Vagina (tissue), 2 donors: ENCODE results near the gene CYREN. TPM values are rescaled to one million over a fixed set of nuclear protein-coding genes. Genes with fewer than 3 reads are reported as not detected.
"Not testable (repeated sequence)": the region's sequence is repeated elsewhere in the genome, so short reads cannot be mapped to it uniquely, and the experiment has no call there.

Experiments
- DNase-seq, 2 donors: peaks; one replicate each; pipeline ENCODE4 v3.0.0-alpha.2; 2017; ENCODE audit errors: extremely low spot score in 2 of 2
- H3K27ac ChIP-seq: fragments of 200-600 bp; sonication (generic); one replicate; pipeline ENCODE4 v1.5.1; 2019
- H3K27me3 ChIP-seq: fragments of 200-600 bp; sonication (generic); one replicate; pipeline ENCODE4 v1.5.1; 2019
- H3K36me3 ChIP-seq, 2 donors: fragments of 200-600 bp; sonication (generic); one replicate each; pipeline ENCODE4 v1.5.1; 2017 to 2019
- H3K4me1 ChIP-seq: fragments of 200-600 bp; sonication (generic); one replicate; pipeline ENCODE4 v1.5.1; 2019
- H3K4me3 ChIP-seq, 2 donors: fragments of 200-600 bp; sonication (generic); 1 replicate in 1 of 2; 2 replicates in 1 of 2; pipeline ENCODE4 v1.5.1; 2016 to 2019
- H3K9me3 ChIP-seq: fragments of 200-600 bp; sonication (generic); one replicate; pipeline ENCODE4 v1.5.1; 2019
- POLR2A ChIP-seq, 2 donors: fragments of 450-650 bp; IDR thresholded peaks; one replicate each; pipeline ENCODE4 v1.6.1; 2017; ENCODE audit warnings: antibody characterized with exemption in 2 of 2, mild to moderate bottlenecking in 2 of 2, moderate library complexity in 2 of 2
- POLR2AphosphoS5 ChIP-seq, 2 donors: sonication (generic); formaldehyde crosslinking; IDR thresholded peaks; one replicate each; pipeline ENCODE4 v1.9.0; 2017; ENCODE audit warnings: antibody characterized with exemption in 2 of 2, mild to moderate bottlenecking in 2 of 2, low read depth in 1 of 2; ENCODE audit not compliant: insufficient read depth in 1 of 2
- intact Hi-C: fragments of 100-400 bp; cut with DNase I; formaldehyde crosslinking; loops from one replicate; pipeline ENCODE4 v1.15.1; 2023
- microRNA-seq: library from miRNA; unstranded; fragments of <30 nt; microRNA quantifications from one replicate; pipeline ENCODE4, GENCODE V29; 2017; ENCODE audit warnings: borderline number of aligned reads, borderline replicate concordance
- small RNA-seq: library from RNA; depleted of rRNA; stranded (forward); fragments of <200 nt; gene quantifications from one replicate; pipeline ENCODE3, GENCODE V24; 2016
- total RNA-seq: library from RNA; depleted of rRNA; stranded (reverse); fragments of >200 nt; gene quantifications from one replicate; pipeline ENCODE4 v1.2.3, GENCODE V29; 2016
- TF ChIP-seq, protein P1 (sequence below), 3 experiments: fragments of 450-650 bp in 2 of 3; fragments of 200-600 bp in 1 of 3; sonication (generic) in 1 of 3; IDR thresholded peaks; one replicate each; pipeline ENCODE4 v1.5.1; 2017 to 2019; ENCODE audit warnings: antibody characterized with exemption in 3 of 3, mild to moderate bottlenecking in 2 of 3, moderate library complexity in 2 of 3

CYREN gene
- total RNA-seq, 1 donor from 2014 or later, result 33.4 TPM

DNA sequence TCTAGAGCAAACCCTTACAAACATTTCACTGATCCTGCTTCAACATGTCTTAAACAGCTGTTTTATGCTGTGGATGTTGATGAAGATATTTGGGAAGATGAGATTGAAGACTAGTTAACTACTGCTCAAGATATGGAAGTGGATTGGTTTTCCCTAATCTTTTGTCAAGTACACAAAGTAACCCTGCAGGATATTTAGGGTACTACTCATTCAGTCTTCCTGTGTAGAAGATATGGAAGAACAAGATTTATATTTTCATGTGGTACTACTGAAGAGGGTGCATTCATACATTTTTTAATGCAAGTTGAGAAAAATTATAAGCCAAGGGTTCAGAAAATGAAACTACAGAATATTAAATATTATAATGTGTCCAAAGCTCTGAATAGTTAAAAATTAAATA, 40.9 kb downstream of the CYREN start:
- Histone ChIP-seq H3K27ac (no peak overlapping the region), H3K4me1 (no peaks in the 10 kb centered on the region), H3K36me3 (no peaks in the 10 kb centered on the region), H3K27me3 (no peaks in the 10 kb centered on the region), H3K9me3 (peaks cover 5% of the 10 kb centered on the region), H3K4me3 (no peak overlapping the region)
- TF ChIP-seq, protein P1, sequence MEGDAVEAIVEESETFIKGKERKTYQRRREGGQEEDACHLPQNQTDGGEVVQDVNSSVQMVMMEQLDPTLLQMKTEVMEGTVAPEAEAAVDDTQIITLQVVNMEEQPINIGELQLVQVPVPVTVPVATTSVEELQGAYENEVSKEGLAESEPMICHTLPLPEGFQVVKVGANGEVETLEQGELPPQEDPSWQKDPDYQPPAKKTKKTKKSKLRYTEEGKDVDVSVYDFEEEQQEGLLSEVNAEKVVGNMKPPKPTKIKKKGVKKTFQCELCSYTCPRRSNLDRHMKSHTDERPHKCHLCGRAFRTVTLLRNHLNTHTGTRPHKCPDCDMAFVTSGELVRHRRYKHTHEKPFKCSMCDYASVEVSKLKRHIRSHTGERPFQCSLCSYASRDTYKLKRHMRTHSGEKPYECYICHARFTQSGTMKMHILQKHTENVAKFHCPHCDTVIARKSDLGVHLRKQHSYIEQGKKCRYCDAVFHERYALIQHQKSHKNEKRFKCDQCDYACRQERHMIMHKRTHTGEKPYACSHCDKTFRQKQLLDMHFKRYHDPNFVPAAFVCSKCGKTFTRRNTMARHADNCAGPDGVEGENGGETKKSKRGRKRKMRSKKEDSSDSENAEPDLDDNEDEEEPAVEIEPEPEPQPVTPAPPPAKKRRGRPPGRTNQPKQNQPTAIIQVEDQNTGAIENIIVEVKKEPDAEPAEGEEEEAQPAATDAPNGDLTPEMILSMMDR (IDR thresholded peaks at IDR 0.05), result no peak
- TF ChIP-seq POLR2AphosphoS5 (IDR thresholded peaks at IDR 0.05; ENCODE audit: insufficient read depth in 1 of 2, low read depth in 1 of 2), result no peak
- no peak for TF ChIP-seq POLR2A (IDR thresholded peaks at IDR 0.05)
- intact Hi-C loops, result no loop called here
- DNase-seq, result no peak

DNA sequence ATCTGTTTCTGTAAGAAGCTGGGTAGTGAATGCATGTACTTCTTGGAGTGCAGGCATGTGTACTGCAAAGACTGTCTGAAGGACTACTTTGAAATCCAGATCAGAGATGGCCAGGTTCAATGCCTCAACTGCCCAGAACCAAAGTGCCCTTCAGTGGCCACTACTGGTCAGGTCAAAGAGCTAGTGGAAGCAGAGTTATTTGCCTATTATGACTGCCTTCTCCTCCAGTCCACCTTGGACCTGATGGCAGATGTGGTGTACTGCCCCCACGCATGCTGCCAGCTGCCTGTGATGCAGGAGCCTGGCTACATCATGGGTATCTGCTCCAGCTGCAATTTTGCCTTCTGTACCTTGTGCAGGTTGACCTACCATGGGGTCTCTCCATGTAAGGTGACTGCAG, 41.6 kb downstream of the CYREN start:
- DNase-seq, result no peak
- Histone ChIP-seq H3K4me3 (no peak overlapping the region), H3K9me3 (peaks cover 5% of the 10 kb centered on the region), H3K27ac (no peak overlapping the region), H3K36me3 (no peaks in the 10 kb centered on the region), H3K4me1 (no peaks in the 10 kb centered on the region), H3K27me3 (no peaks in the 10 kb centered on the region)
- TF ChIP-seq POLR2AphosphoS5 (IDR thresholded peaks at IDR 0.05; ENCODE audit: insufficient read depth in 1 of 2, low read depth in 1 of 2) (no peak), POLR2A (IDR thresholded peaks at IDR 0.05) (no peak)
- TF ChIP-seq, protein P1 (IDR thresholded peaks at IDR 0.05), result no peak
- intact Hi-C loops, result no loop called here

DNA sequence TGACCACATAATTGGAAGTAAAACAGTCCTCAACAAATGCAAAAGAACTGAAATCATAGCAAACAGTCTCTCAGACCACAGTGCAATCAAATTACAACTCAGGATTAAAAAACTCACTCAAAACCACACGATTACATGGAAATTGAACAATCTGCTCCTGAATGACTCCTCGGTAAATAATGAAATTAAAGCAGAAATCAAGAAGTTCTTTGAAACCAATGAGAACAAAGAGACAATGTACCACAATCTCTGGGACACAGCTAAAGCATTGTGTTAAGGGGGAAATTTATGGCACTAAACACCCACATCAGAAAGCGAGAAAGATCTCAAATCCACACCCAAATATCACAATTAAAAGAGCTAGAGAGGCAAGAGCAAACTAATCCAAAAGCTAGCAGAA, 45.9 kb downstream of the CYREN start:
- DNase-seq, H3K4me1 ChIP-seq, intact Hi-C loops, H3K4me3 ChIP-seq, H3K27ac ChIP-seq, H3K9me3 ChIP-seq, H3K36me3 ChIP-seq, H3K27me3 ChIP-seq: not testable (repeated sequence)

- no peak overlapping the region for H3K4me3 ChIP-seq
- DNase-seq, result no peak
- no peak overlapping the region for H3K27ac ChIP-seq
- intact Hi-C loops, result no loop called here
- no peaks in the 10 kb centered on the region for H3K4me1 ChIP-seq
- TF ChIP-seq, protein P1 (IDR thresholded peaks at IDR 0.05), result no peak
- no peak for TF ChIP-seq POLR2AphosphoS5 (IDR thresholded peaks at IDR 0.05; ENCODE audit: insufficient read depth in 1 of 2, low read depth in 1 of 2)
- no peak for TF ChIP-seq POLR2A (IDR thresholded peaks at IDR 0.05)
- no peaks in the 10 kb centered on the region for H3K36me3 ChIP-seq
- H3K27me3 ChIP-seq, result no peaks in the 10 kb centered on the region
- H3K9me3 ChIP-seq, result no peaks in the 10 kb centered on the region
Observed at GRCh38 chr7:135121868-135122267, 48.6 kb downstream of the CYREN start.

- Histone ChIP-seq H3K36me3 (no peaks in the 10 kb centered on the region), H3K4me3 (no peak overlapping the region), H3K4me1 (no peaks in the 10 kb centered on the region), H3K9me3 (no peaks in the 10 kb centered on the region), H3K27ac (no peak overlapping the region), H3K27me3 (no peaks in the 10 kb centered on the region)
- intact Hi-C loops, result no loop called here
- no peak for DNase-seq
- no peak for TF ChIP-seq POLR2AphosphoS5 (IDR thresholded peaks at IDR 0.05; ENCODE audit: insufficient read depth in 1 of 2, low read depth in 1 of 2)
- TF ChIP-seq, protein P1 (IDR thresholded peaks at IDR 0.05), result no peak
Observed at GRCh38 chr7:135117096-135117495, 53.4 kb downstream of the CYREN start.

Small RNAs within 50 kb of the gene (microRNA-seq; reads per million reads assigned to microRNA genes)
- gene MIR6509, result not detected

Small RNAs within 50 kb of the gene (small RNA-seq; reads per million reads assigned to genes)
- gene MIR6509, result not detected

Other genes starting within 250 kb of the CYREN start
- 4.9 TPM for gene AGBL3, start 184.2 kb downstream of the CYREN start, total RNA-seq
- gene TMEM140, start 22.6 kb downstream of the CYREN start, total RNA-seq, result 20.4 TPM
- 31.2 TPM for gene WDR91, start 40.8 kb upstream of the CYREN start, total RNA-seq
- gene STRA8, start 63.1 kb upstream of the CYREN start, total RNA-seq, result not detected